C4-2B (cell line): ENCODE results near the gene NADK2.

Source experiments
- CTCF ChIP-seq: fragments of 450-650 bp; conservative IDR thresholded peaks from 2 replicates; pipeline ENCODE4 v1.5.1; 2017; ENCODE audit warnings: mild to moderate bottlenecking
- ZFX ChIP-seq: fragments of 450-650 bp; IDR thresholded peaks from 2 replicates; pipeline ENCODE4 v1.6.1; 2017

- TF ChIP-seq CTCF, result no peak
- TF ChIP-seq ZFX, result no peak
Measured at GRCh38 chr5:36160617-36161016, 81.1 kb downstream of the NADK2 start.
